CD4-positive, alpha-beta memory T cell (primary cell): ENCODE data around the gene ACAT2. TPM values are rescaled to one million over a fixed set of nuclear protein-coding genes. Genes with fewer than 3 reads are reported as not detected.

Source experiments
- CTCF ChIA-PET: fragments of 350-600 bp; sonication (Branson Sonifier 250); formaldehyde crosslinking; loops from one replicate; lab custom pipeline; 2021; ENCODE audit warnings: inconsistent platforms; ENCODE audit not compliant: partially characterized antibody; lab: Charles Lee
- POLR2A ChIA-PET: fragments of 350-600 bp; sonication (Branson Sonifier 250); formaldehyde crosslinking; loops from one replicate; lab custom pipeline; 2021; ENCODE audit not compliant: partially characterized antibody; lab: Charles Lee
- DNase-seq, 5 donors: peaks; one replicate each; pipeline versions ENCODE4 v3.0.0 to v3.0.0-alpha.2; 2020 to 2022; ENCODE audit warnings: mixed read lengths in 1 of 5
- H3K27ac ChIP-seq: one replicate; pipeline ENCODE4 v1.7.0; 2013; ENCODE audit warnings: low read depth, low read length
- H3K27me3 ChIP-seq: 2 replicates; pipeline ENCODE4 v1.7.0; 2013; ENCODE audit warnings: mild to moderate bottlenecking, low read length, moderate library complexity; ENCODE audit not compliant: insufficient read depth
- H3K36me3 ChIP-seq: 2 replicates; pipeline ENCODE4 v1.7.0; 2013; ENCODE audit warnings: mild to moderate bottlenecking, low read length, moderate library complexity; ENCODE audit not compliant: insufficient read depth
- H3K4me1 ChIP-seq: 2 replicates; pipeline ENCODE4 v1.7.0; 2013; ENCODE audit warnings: mild to moderate bottlenecking, low read length, moderate library complexity; ENCODE audit not compliant: insufficient read depth
- H3K4me3 ChIP-seq, 2 donors: one replicate each; pipeline ENCODE4 v1.7.0; 2013; ENCODE audit warnings: low read length in 2 of 2, mild to moderate bottlenecking in 1 of 2
- H3K9me3 ChIP-seq, 2 donors: one replicate each; pipeline ENCODE4 v1.7.0; 2013; ENCODE audit warnings: low read length in 2 of 2, control low read depth in 1 of 2; ENCODE audit not compliant: control insufficient read depth in 1 of 2
- H3K27ac Mint-ChIP-seq, 7 donors: one replicate each; pipeline ENCODE4 v1.8.0; 2020 to 2021; ENCODE audit warnings: mixed read lengths in 7 of 7, mild to moderate bottlenecking in 6 of 7, inconsistent platforms in 3 of 7, moderate library complexity in 3 of 7
- H3K27me3 Mint-ChIP-seq, 2 donors: one replicate each; pipeline ENCODE4 v1.8.0; 2020 to 2021; ENCODE audit warnings: mixed read lengths in 2 of 2
- H3K36me3 Mint-ChIP-seq, 2 donors: one replicate each; pipeline ENCODE4 v1.8.0; 2020 to 2021; ENCODE audit warnings: mixed read lengths in 2 of 2, inconsistent platforms in 1 of 2, mild to moderate bottlenecking in 1 of 2
- H3K4me1 Mint-ChIP-seq, 4 donors: one replicate each; pipeline ENCODE4 v1.8.0; 2020 to 2021; ENCODE audit warnings: mixed read lengths in 4 of 4, mild to moderate bottlenecking in 1 of 4
- H3K4me3 Mint-ChIP-seq, 8 donors: one replicate each; pipeline ENCODE4 v1.8.0; 2020 to 2021; ENCODE audit warnings: mixed read lengths in 8 of 8, mild to moderate bottlenecking in 7 of 8, moderate library complexity in 6 of 8, inconsistent platforms in 3 of 8
- H3K9me3 Mint-ChIP-seq, 8 donors: one replicate each; pipeline ENCODE4 v1.8.0; 2020 to 2021; ENCODE audit warnings: mixed read lengths in 8 of 8, mild to moderate bottlenecking in 5 of 8, inconsistent platforms in 3 of 8, moderate library complexity in 1 of 8
- intact Hi-C: fragments of 100-400 bp; cut with micrococcal nuclease; formaldehyde crosslinking; loops from one replicate; pipeline ENCODE4 v1.15.1; 2023
- polyA plus RNA-seq, 2 donors: library from polyadenylated mRNA; unstranded; fragments of 300-500 nt; fragmentation: Illumina TruSeq; gene quantifications; one replicate each; pipeline ENCODE4 v1.2.3, GENCODE V29; 2021
- total RNA-seq, 2 experiments: library from RNA; stranded (reverse); gene quantifications; one replicate each; pipeline ENCODE4 v1.2.3, GENCODE V29; 2021

Gene ACAT2
- total and polyA plus RNA-seq, 4 experiments from 2014 or later: 30.5 to 53.2 (median 37.2) TPM

- Histone ChIP-seq H3K27me3 (no peaks in the 10 kb centered on the region), H3K36me3 (peaks cover 20% of the 10 kb centered on the region), H3K27ac (peak overlapping the region; percentile 94), H3K4me3 (peak overlapping the region in 1 of 2 donors; percentile 99), H3K9me3 (no peaks in the 10 kb centered on the region), H3K4me1 (peaks cover 16% of the 10 kb centered on the region)
- Mint-ChIP-seq H3K4me1 (peaks cover 22 to 33% (median 26%) of the 10 kb centered on the region in 4 donors), H3K4me3 (peak overlapping the region; percentile 94 to 99 (median 96)), H3K27ac (peak overlapping the region; percentile 93 to 98 (median 98)), H3K36me3 (peaks cover 11 to 44% of the 10 kb centered on the region in 2 donors), H3K27me3 (no peaks in the 10 kb centered on the region), H3K9me3 (no peaks in the 10 kb centered on the region)
- ChIA-PET POLR2A (interaction anchor here (0.5 to 7.5 kb wide), 5 partner anchors 26 to 72 kb away, joined by 3 to 116 read pairs (median 45); partner anchors contain the start of genes MRPL18, SOD2, TCP1 and WTAP), CTCF (interaction anchor here (1.2 to 2.7 kb wide), 5 partner anchors 29 to 695 kb away, joined by 3 to 10 read pairs (median 3); partner anchors contain the start of genes MRPL18 and TCP1)
- intact Hi-C loops: no loop called here
- DNase-seq: no peak
Measured at GRCh38 chr6:159760602-159761057, 1.2 kb upstream of the ACAT2 start.

- ChIA-PET POLR2A (interaction anchor here (0.5 to 7.5 kb wide), 16 partner anchors 8 to 208 kb away, joined by 3 to 116 read pairs (median 6); partner anchors contain the start of genes MRPL18, SOD2, TCP1 and WTAP), CTCF (interaction anchor here (1.1 to 2.7 kb wide), 6 partner anchors 29 to 695 kb away, joined by 3 to 10 read pairs (median 4); partner anchors contain the start of genes MRPL18 and TCP1)
- H3K4me3 ChIP-seq: peak overlapping the region; percentile 87 to 99
- no peaks in the 10 kb centered on the region for H3K27me3 ChIP-seq
- no peak for DNase-seq
- H3K27ac ChIP-seq: peak overlapping the region; percentile 94
- peaks cover 7 to 41% of the 10 kb centered on the region in 2 donors for H3K36me3 Mint-ChIP-seq
- peaks cover 14% of the 10 kb centered on the region for H3K36me3 ChIP-seq
- peaks cover 23 to 33% (median 28%) of the 10 kb centered on the region in 4 donors for H3K4me1 Mint-ChIP-seq
- peaks cover 16% of the 10 kb centered on the region for H3K4me1 ChIP-seq
- H3K9me3 ChIP-seq: no peaks in the 10 kb centered on the region
- H3K9me3 Mint-ChIP-seq: no peaks in the 10 kb centered on the region
- intact Hi-C loops: no loop called here
- H3K27ac Mint-ChIP-seq: peak overlapping the region; percentile 93 to 98 (median 98)
- H3K27me3 Mint-ChIP-seq: no peaks in the 10 kb centered on the region
- H3K4me3 Mint-ChIP-seq: peak overlapping the region; percentile 94 to 99 (median 96)
Measured at GRCh38 chr6:159761129-159761872, 544 bp upstream of the ACAT2 start.

- Histone ChIP-seq H3K36me3 (peaks cover 24% of the 10 kb centered on the region), H3K27me3 (no peaks in the 10 kb centered on the region), H3K9me3 (no peaks in the 10 kb centered on the region), H3K4me3 (peak overlapping the region; percentile 83 to 99), H3K4me1 (peaks cover 16% of the 10 kb centered on the region), H3K27ac (peak overlapping the region; percentile 94)
- peak in 4 of 5 donors; percentile 38 to 68 (median 44) for DNase-seq
- peak overlapping the region; percentile 93 to 98 (median 98) for H3K27ac Mint-ChIP-seq
- H3K27me3 Mint-ChIP-seq: no peaks in the 10 kb centered on the region
- H3K9me3 Mint-ChIP-seq: no peaks in the 10 kb centered on the region
- POLR2A ChIA-PET: interaction anchor here (1.3 to 7.5 kb wide), 6 partner anchors 10 to 69 kb away, joined by 6 to 116 read pairs (median 26); partner anchors contain the start of genes MRPL18, SOD2, TCP1 and WTAP
- intact Hi-C loops: loop anchor here (1.0 to 2.0 kb wide), 4 partner anchors 14 to 69 kb away; partner anchors contain the start of genes SOD2, TCP1 and WTAP
- peaks cover 14 to 50% of the 10 kb centered on the region in 2 donors for H3K36me3 Mint-ChIP-seq
- CTCF ChIA-PET: no interaction called here
- peak overlapping the region; percentile 94 to 99 (median 96) for H3K4me3 Mint-ChIP-seq
- H3K4me1 Mint-ChIP-seq: peaks cover 23 to 33% (median 28%) of the 10 kb centered on the region in 4 donors
Measured at GRCh38 chr6:159762681-159763293, 942 bp downstream of the ACAT2 start.

GRCh38 chr6:159766906-159767305 lies 5.1 kb downstream of the ACAT2 start:
- DNase-seq: no peak
- Histone ChIP-seq H3K4me3 (no peak overlapping the region), H3K36me3 (peaks cover 28% of the 10 kb centered on the region), H3K27ac (no peak overlapping the region), H3K27me3 (no peaks in the 10 kb centered on the region), H3K4me1 (peaks cover 9% of the 10 kb centered on the region), H3K9me3 (no peaks in the 10 kb centered on the region)
- no peak overlapping the region for H3K4me3 Mint-ChIP-seq
- ChIA-PET POLR2A (no interaction called here), CTCF (interaction anchor here (0.9 kb wide), 1 partner anchor 29 kb away, joined by 3 read pairs; no protein-coding TSS in a partner anchor)
- H3K36me3 Mint-ChIP-seq: peaks cover 52 to 66% of the 10 kb centered on the region in 2 donors
- H3K9me3 Mint-ChIP-seq: peaks cover 0 to 2% (median 0%) of the 10 kb centered on the region in 8 donors
- intact Hi-C loops: no loop called here
- H3K27ac Mint-ChIP-seq: no peak overlapping the region
- peaks cover 8 to 15% (median 13%) of the 10 kb centered on the region in 4 donors for H3K4me1 Mint-ChIP-seq
- H3K27me3 Mint-ChIP-seq: no peaks in the 10 kb centered on the region

GRCh38 chr6:159769470-159769869 lies 7.6 kb downstream of the ACAT2 start:
- no peak overlapping the region for H3K4me3 Mint-ChIP-seq
- intact Hi-C loops: no loop called here
- POLR2A ChIA-PET: interaction anchor here (1.0 to 1.4 kb wide), 3 partner anchors 7 to 76 kb away, joined by 3 to 6 read pairs (median 3); partner anchors contain the start of genes ACAT2 and TCP1
- no peak overlapping the region for H3K4me3 ChIP-seq
- peaks cover 52 to 64% of the 10 kb centered on the region in 2 donors for H3K36me3 Mint-ChIP-seq
- no peaks in the 10 kb centered on the region for H3K27me3 ChIP-seq
- CTCF ChIA-PET: interaction anchor here (1.1 kb wide), 1 partner anchor 78 kb away, joined by 5 read pairs; no protein-coding TSS in a partner anchor
- no peaks in the 10 kb centered on the region for H3K4me1 ChIP-seq
- H3K4me1 Mint-ChIP-seq: peaks cover 0 to 4% (median 4%) of the 10 kb centered on the region in 4 donors
- H3K36me3 ChIP-seq: peaks cover 27% of the 10 kb centered on the region
- H3K27me3 Mint-ChIP-seq: no peaks in the 10 kb centered on the region
- peaks cover 0 to 2% (median 0%) of the 10 kb centered on the region in 8 donors for H3K9me3 Mint-ChIP-seq
- no peaks in the 10 kb centered on the region for H3K9me3 ChIP-seq
- DNase-seq: no peak
- H3K27ac Mint-ChIP-seq: peak overlapping the region in 1 of 7 donors; percentile 25
- H3K27ac ChIP-seq: no peak overlapping the region

GRCh38 chr6:159772196-159772595 lies 10.4 kb downstream of the ACAT2 start:
- peaks cover 26% of the 10 kb centered on the region for H3K36me3 ChIP-seq

More at GRCh38 chr6:159772196-159772595, 10.4 kb downstream of the ACAT2 start:
- ChIA-PET CTCF (interaction anchor here (0.8 to 2.0 kb wide), 2 partner anchors 18 to 42 kb away, joined by 3 to 5 read pairs; partner anchors contain the start of genes MRPL18 and TCP1), POLR2A (interaction anchor here (1.3 to 2.4 kb wide), 2 partner anchors 10 to 19 kb away, joined by 3 to 7 read pairs; partner anchors contain the start of genes ACAT2 and MRPL18)
- Mint-ChIP-seq H3K4me1 (no peaks in the 10 kb centered on the region), H3K9me3 (peaks cover 0 to 2% (median 0%) of the 10 kb centered on the region in 8 donors), H3K27ac (no peak overlapping the region), H3K36me3 (peaks cover 42 to 72% of the 10 kb centered on the region in 2 donors), H3K4me3 (no peak overlapping the region), H3K27me3 (no peaks in the 10 kb centered on the region)
- DNase-seq: no peak
- Histone ChIP-seq H3K4me3 (no peak overlapping the region), H3K27ac (no peak overlapping the region), H3K27me3 (no peaks in the 10 kb centered on the region), H3K4me1 (no peaks in the 10 kb centered on the region), H3K9me3 (no peaks in the 10 kb centered on the region)
- intact Hi-C loops: no loop called here
